Hepatic stellate cell (primary cell): Measurements from ENCODE around the gene SLC7A8.

ENCODE experiments used
- DNase-seq: peaks from one replicate; pipeline ENCODE4 v3.0.0; 2011; ENCODE audit warnings: low spot score

Gene SLC7A8

GRCh38 chr14:23182372-23183157, 895 bp downstream of the SLC7A8 start:
- DNase-seq = no peak

- DNase-seq = no peak
Measured at GRCh38 chr14:23181946-23182345, 1.5 kb downstream of the SLC7A8 start.

- DNase-seq = no peak
Measured at GRCh38 chr14:23181453-23181852, 2.0 kb downstream of the SLC7A8 start.

GRCh38 chr14:23177181-23177580, 6.3 kb downstream of the SLC7A8 start:
- DNase-seq = no peak

- no peak for DNase-seq
Measured at GRCh38 chr14:23175823-23176222, 7.6 kb downstream of the SLC7A8 start.

- no peak for DNase-seq
Measured at GRCh38 chr14:23174296-23175184, 8.9 kb downstream of the SLC7A8 start.

GRCh38 chr14:23173796-23174195, 9.7 kb downstream of the SLC7A8 start:
- no peak for DNase-seq

GRCh38 chr14:23173031-23173430, 10.4 kb downstream of the SLC7A8 start:
- no peak for DNase-seq

- DNase-seq = no peak
Measured at GRCh38 chr14:23172574-23172973, 10.9 kb downstream of the SLC7A8 start.

GRCh38 chr14:23172096-23172495, 11.4 kb downstream of the SLC7A8 start:
- DNase-seq = no peak

GRCh38 chr14:23171222-23171975, 12.1 kb downstream of the SLC7A8 start:
- DNase-seq = no peak

GRCh38 chr14:23169622-23170021, 13.8 kb downstream of the SLC7A8 start:
- DNase-seq = no peak

GRCh38 chr14:23168246-23168645, 15.2 kb downstream of the SLC7A8 start:
- DNase-seq = no peak

- DNase-seq = no peak
Measured at GRCh38 chr14:23167116-23167847, 16.2 kb downstream of the SLC7A8 start.

GRCh38 chr14:23164949-23165348, 18.5 kb downstream of the SLC7A8 start:
- DNase-seq = no peak

GRCh38 chr14:23164250-23164649, 19.2 kb downstream of the SLC7A8 start:
- DNase-seq = no peak

- no peak for DNase-seq
Measured at GRCh38 chr14:23163830-23164229, 19.6 kb downstream of the SLC7A8 start.

- DNase-seq = no peak
Measured at GRCh38 chr14:23162800-23163199, 20.7 kb downstream of the SLC7A8 start.

GRCh38 chr14:23162005-23162404, 21.5 kb downstream of the SLC7A8 start:
- no peak for DNase-seq

GRCh38 chr14:23160924-23161522, 22.4 kb downstream of the SLC7A8 start:
- DNase-seq = peak; percentile 40

GRCh38 chr14:23159532-23159931, 23.9 kb downstream of the SLC7A8 start:
- no peak for DNase-seq
